Activated T-helper 1 cell treated with anti-CD3 and anti-CD28 coated beads, Interleukin-2, amount 50 U/mL, for 16 hours (primary cell): ENCODE measurements around the gene TMEM221.

Source experiments
- DNase-seq, 2 donors: peaks; one replicate each; pipeline ENCODE4 v3.0.0-alpha.2; 2020; ENCODE audit warnings: low read depth in 1 of 2, low spot score in 1 of 2

The TMEM221 gene

DNA sequence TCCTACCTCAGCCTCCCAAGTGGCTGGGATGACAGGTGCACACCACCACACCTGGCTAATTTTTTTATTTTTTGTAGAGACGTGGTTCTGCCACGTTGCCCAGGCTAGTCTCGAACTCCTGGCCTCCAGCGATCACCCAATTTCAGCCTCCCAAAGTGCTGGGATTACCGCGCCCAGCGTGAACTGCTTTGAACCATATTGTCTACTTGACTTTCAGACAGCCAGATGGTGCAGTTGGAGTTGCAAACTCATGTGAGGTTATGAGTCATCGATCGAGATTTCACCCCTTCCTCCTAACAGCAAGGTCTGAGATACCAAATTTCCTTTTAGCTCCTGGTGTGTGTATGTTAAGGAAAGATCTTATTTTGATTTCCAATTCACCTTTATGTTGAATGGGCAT is 24.6 kb upstream of the TMEM221 start:
- DNase-seq, result no peak

- no peak for DNase-seq
These were observed 23.1 kb upstream of the TMEM221 start for GRCh38 chr19:17471410-17472125.

DNA sequence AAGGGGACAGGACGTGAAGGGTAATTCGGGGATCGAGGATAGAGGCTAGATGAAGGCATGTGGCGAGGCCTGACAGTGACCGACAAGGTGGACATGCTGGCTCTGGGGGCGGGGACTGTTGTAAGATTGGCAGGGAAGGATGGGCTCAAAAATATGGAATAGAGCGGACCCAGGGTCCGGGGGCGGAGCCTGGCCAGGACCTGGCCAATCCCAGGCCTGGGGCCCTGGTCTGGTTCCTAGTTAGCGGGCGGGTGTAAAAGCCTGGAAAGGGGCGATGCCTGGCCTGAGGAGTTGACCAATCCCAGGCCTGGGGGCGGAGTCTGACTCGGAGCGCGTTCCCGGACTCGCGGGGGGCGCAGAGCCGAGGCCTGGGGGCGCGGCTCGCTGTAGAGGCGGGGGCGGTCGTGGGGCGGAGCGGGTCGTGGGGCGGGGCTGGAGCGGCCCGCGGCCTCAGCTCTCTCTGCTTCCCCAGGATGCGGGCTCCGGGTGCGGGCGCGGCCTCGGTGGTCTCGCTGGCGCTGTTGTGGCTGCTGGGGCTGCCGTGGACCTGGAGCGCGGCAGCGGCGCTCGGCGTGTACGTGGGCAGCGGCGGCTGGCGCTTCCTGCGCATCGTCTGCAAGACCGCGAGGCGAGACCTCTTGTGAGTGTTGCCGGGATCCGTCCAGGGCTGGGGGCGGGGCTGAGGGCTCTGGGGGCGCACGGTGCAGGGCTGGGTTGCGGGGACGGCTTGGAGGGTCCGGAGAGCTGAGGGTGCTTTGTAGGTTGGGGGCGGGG is 21.8 kb upstream of the TMEM221 start, which contains the start of gene SLC27A1:
SLC27A1 (plus strand) TSS at position 457 of the 774 bp plus-strand sequence; CDS start at position 474, 17 bp downstream.
- peak; percentile 65 to 80 for DNase-seq

- DNase-seq, result peak; percentile 80 to 95
These were observed 21.1 kb upstream of the TMEM221 start for GRCh38 chr19:17469481-17470067.

DNA sequence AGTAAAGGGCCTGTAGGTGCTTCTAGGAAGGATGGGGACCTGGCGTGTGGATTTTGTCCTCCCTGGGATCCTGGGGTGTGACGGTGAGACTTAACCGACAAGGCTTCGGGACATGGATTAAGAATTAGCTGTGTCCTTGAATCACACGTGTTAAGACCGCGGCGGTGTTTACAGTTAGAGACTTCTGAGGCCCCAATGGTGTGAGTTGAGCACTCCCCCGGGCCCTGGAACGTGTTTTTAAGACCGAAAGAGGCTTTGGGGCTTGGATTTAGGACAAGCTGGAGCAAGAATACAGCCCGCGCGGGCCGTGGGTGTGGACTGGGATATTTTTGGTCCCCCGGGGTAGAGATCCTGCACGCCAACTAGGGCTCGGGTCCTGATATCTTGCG is 20.6 kb upstream of the TMEM221 start:
- DNase-seq, result no peak

- no peak for DNase-seq
These were observed 20.0 kb upstream of the TMEM221 start for GRCh38 chr19:17468302-17469091.

DNA sequence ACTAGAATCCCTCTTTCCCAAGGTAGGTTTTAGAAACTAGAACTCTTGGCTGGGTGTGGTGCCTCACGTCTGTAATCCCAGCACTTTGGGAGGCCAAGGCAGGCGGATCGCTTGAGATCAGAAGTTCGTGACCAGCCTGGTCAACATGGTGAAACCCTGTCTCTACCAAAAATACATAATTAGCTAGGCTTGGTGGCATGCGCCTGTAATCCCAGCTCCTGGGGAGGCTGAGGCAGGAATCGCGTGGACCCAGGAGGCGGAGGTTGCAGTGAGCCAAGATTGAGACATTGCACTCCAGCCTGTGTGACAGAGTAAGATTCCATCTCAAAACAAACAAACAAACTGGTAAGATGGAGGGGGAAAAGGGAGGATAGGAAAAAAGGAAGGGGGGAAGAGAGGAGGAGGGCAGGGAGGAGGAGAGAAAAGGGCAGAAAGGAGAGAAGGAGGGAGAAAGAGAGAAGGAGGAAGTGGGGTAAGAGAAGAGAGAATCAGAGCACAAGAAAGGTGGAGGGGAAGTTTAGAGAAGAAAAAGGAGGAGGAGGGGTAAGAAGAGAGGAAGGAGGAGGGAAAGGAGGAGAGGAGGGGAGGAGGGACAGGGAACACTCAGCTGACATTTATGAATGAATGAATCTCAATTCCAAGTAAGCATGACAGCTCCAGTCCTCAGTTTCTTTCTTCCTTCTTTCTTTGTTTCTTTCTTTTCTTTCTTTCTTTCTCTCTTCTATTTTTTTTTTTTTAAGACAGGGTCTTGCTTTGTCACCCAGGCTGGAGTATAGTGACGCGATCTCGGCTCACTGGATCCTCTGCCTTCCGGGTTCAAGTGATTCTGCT is 19.2 kb upstream of the TMEM221 start:
- DNase-seq, result no peak

GRCh38 chr19:17466487-17466850 is 18.0 kb upstream of the TMEM221 start:
- DNase-seq, result no peak

DNA sequence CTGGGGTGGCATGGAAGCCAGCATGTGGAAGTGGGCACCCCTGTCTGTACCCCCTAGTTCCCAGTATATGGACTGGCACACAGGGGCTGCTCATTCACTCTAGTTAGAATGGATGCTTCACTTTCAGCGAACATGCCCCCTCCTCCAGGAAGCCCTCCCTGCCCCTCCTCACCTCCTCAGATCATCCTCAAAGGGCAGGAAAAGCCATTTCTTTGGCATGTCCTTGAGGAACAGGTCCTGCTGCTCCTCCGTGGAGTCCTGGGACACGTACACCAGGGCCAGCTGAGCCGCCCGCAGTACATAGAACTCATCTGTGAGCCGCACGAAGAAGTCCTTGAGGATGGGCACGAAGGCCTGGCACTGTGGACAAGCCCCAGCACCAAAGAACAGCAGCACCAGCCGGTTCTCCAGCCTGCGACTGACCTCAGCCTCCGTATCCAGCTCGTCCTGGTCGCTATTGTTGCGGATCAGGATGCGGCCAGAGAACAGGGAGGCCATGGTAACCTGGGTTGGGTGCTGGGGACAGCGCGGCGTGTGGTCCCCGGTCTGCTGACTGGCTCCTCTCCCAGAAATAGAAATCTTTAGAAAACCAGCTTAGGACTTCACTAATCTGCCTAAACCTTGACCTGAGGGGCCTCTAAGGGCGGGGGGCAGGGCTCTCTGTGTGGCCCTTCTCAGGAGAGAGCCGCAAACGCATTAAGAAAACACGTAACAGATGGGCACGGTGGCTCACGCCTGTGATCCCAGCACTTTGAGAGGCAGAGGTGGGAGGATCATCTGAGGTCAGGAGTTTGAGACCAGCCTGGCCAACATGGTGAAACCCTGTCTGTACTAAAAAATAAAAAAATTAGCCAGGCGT is 12.1 kb upstream of the TMEM221 start, which contains the start of gene NXNL1:
NXNL1 (minus strand) TSS at position 555 of the 859 bp plus-strand sequence; CDS start at position 498, 57 bp downstream.
- no peak for DNase-seq

GRCh38 chr19:17458970-17459369 is 10.5 kb upstream of the TMEM221 start:
- no peak for DNase-seq

- no peak for DNase-seq
These were observed 9.1 kb upstream of the TMEM221 start for GRCh38 chr19:17457616-17458015.

DNA sequence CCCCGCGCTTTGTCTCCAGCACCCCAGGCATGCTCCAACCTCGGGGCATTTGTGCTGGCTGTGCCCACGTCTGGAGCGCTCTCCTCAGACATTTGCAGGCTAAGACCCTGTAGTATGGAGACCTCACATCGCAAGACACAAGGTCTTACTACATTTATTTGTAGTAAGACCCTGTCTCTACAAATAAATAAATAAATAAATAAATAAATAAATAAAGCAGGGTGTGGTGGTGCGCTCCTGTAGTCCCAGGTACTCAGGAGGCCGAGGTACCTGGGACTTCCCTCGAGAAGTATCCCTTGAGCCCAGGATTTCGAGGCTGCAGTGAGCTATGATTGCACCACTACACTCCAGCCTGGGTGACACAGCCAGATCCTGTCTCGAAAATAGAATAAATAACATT is 7.7 kb upstream of the TMEM221 start:
- DNase-seq, result no peak

DNA sequence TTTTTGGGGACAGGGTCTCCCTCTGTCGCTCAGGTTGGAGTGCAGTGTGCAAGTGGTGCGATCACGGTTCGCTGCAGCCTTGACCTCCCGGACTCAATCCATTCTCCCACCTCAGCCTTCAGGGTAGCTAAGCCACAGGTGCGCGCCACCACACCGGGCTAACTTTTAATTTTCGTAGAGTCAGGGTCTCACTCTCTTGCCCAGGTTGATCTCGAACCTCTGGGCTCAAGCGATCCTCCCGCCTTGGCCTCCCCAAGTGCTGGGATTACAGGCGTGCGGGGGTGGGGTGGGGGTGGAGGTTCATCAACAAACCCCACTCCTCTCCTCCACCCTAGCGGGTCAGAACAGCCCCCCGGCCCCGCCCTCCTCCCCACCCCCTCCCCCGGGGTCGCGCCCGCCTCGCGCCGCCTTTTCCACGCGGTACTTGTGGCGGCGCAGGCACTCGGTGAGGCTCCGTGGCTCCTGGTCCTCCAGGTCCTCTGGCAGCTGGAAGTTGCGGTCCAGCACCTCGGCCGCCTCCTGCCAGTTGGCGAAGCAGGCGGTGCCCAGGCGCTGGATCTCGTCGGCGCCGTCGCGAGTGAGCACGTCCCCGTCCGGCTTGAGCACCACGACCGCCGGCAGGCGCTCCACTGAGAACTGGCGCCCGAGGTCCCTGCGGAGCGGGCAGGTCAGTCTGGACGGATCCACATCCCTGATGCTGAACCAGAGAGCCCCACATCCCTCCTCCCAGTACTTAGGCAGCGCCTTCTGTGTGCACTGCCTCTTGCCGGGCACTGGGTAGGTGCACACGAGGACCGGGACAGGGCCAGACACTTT is 7.0 kb upstream of the TMEM221 start:
- DNase-seq, result no peak

DNA sequence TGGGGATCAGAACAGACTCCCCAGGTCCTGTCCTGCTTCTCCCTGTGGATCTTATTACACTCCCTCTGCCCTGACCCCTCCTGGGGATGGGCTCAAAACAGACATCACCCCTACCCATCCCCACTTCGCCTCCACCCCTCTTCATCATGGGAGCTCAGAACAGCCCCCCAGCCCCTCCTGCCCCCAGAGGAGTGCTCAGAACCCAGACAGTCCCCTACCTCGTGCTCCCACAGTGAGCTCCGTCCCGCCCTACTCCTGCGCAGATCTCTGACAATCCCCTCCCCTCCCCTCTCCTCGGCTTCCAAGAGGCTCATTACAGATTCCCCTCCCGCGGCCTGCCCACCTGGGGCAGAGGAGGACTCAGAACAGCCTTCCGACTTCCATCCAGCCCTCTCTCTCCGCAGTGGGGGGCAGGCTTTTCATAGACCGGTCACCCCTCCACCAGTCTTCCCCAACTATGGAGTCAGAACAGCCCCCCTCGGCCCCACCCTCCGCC is 6.2 kb upstream of the TMEM221 start:
- no peak for DNase-seq

DNA sequence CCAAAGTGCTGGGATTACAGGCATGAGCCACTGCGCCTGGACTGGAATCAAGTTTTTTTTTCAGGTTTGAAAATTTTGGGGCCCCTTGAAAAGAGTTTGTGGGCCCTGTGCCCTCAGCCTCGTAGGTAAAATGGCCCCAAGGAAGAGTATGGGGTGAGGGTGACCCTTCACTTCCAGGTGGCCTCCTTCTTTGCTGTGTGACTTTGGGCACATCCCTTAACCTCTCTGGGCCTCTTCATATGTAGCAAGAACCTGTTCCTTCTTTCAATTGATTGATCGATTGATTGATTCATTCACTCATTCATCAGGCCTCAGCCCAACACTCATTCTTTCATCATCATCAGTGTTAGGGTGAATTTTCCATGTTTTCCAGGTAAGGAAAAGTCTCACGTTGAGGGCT is 3.4 kb upstream of the TMEM221 start:
- DNase-seq, result no peak

GRCh38 chr19:17450264-17451075 is 2.0 kb upstream of the TMEM221 start:
- peak in 1 of 2 donors; percentile 15 for DNase-seq

DNA sequence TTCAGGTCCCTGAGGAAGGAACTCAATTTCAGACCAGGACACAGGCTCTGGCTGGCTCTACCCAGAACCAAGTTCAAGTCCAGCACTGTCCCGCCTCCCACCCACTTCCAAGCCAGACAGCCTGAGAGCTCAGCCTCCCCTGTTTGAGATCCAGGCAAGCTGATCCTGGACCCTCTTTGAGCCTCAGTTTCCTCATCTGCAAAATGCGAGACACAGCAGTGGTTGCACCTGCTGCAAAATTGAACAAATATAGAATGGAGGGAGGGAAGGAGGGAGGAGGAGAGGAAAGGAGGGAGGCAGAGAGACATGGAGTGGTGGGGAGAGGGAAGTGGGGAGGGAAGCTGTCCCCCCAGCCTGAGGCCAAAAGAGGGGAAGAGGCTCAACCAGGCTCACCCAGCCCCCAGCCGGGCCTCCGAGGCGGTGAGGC is 751 bp downstream of the TMEM221 start:
- no peak for DNase-seq
